ENCODE measurements around the gene NTRK2. TPM values are rescaled to one million over a fixed set of nuclear protein-coding genes. Genes with fewer than 3 reads are reported as not detected.

Gene NTRK2
- total RNA-seq, 1 experiment from 2014 or later, result not detected

DNA sequence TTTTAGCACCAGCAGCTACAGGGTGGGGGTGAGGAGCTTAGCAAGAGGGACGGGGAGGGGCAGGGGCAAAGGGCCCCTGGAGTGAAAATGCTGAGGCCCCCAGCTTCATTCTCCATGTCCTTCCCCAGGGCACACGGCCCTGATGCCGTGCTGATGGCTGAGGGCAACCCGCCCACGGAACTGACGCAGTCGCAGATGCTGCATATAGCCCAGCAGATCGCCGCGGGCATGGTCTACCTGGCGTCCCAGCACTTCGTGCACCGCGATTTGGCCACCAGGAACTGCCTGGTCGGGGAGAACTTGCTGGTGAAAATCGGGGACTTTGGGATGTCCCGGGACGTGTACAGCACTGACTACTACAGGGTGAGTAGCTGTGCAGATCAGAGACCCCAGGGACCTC lies 285.6 kb downstream of the NTRK2 start:
- Histone ChIP-seq H3K27me3 (ENCODE audit: insufficient read depth, low read length) (no peaks in the 10 kb centered on the region), H2AFZ (ENCODE audit: low read depth, low read length, poor library complexity, severe bottlenecking) (no peak overlapping the region), H4K20me1 (ENCODE audit: insufficient read depth) (no peaks in the 10 kb centered on the region), H3K4me3 (replicated peaks in 1 of 2; ENCODE audit: low read depth in 1 of 2, low read length in 2 of 2) (no peak overlapping the region), H3K79me2 (ENCODE audit: insufficient read depth, low read length) (no peaks in the 10 kb centered on the region), H3K9me2 (ENCODE audit: insufficient read depth) (no peaks in the 10 kb centered on the region), H3K4me1 (ENCODE audit: control insufficient read depth in 1 of 2, insufficient read depth in 2 of 2, low read length in 2 of 2) (0 out of 4 replicates have a peak, but pooled peaks cover 0 to 3% of the 10 kb centered on the region in 2 experiments), H3K4me2 (ENCODE audit: low read length) (no peak overlapping the region), H3K27ac (ENCODE audit: low read depth, low read length) (no peak overlapping the region), H3K9ac (ENCODE audit: low read length) (no peak overlapping the region), H3K36me3 (ENCODE audit: control insufficient read depth in 1 of 2, insufficient read depth in 2 of 2, low read length in 2 of 2) (no peaks in the 10 kb centered on the region), H3K9me3 (ENCODE audit: control insufficient read depth in 1 of 2, insufficient read depth in 1 of 2, low read depth in 1 of 2, low read length in 2 of 2) (no peaks in the 10 kb centered on the region)
- ChIA-PET POLR2A (no interaction called here), RAD21 (ENCODE audit: low non-redundant PET in 1 of 2, low total read pairs in 2 of 2, uncharacterized antibody in 2 of 2, unreplicated experiment in 2 of 2) (no interaction called here), CTCF (no interaction called here)
- TF ChIP-seq POLR2AphosphoS5 (IDR thresholded peaks at IDR 0.05; ENCODE audit: low read depth, low read length) (no peak), SP1 (IDR thresholded peaks at IDR 0.05; ENCODE audit: low read depth) (no peak), CEBPB (IDR thresholded peaks at IDR 0.05; ENCODE audit: low read depth) (no peak), ZNF274 (IDR thresholded peaks at IDR 0.05; ENCODE audit: low read depth, low read length) (no peak), EZH2 (IDR thresholded peaks at IDR 0.05) (no peak), FOSL1 (IDR thresholded peaks at IDR 0.05; ENCODE audit: low read depth) (no peak)
- BruUV-seq (replicated peaks), result no TSS peak
- no peak for ATAC-seq
- intact Hi-C loops (cut with micrococcal nuclease), result loop anchor here (2.0 to 10.0 kb wide), 3 partner anchors 258 to 660 kb away; no protein-coding TSS in a partner anchor
- DNase-seq (ENCODE audit: low read depth, low spot score), result no peak

DNA sequence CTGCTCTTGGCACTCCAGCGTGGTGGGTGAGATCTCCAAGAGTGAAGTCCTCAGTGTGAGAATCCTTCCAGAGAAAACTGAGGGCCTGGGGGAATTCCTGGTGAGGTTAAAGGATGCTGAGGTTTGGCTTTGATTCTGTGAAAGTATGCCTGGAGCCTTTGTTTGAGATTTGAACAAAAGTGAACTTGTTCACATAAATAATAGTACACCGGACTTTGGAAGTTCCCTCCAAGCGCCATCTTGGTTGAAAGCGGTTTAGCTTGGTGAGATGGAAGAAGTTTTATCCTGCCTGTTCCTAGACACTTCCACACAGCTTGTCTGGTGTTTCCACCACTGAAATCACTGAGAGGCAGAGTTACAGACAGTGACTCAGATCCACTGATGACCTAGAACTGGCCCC lies 286.4 kb downstream of the NTRK2 start:
- Histone ChIP-seq H4K20me1 (ENCODE audit: insufficient read depth) (no peaks in the 10 kb centered on the region), H3K79me2 (ENCODE audit: insufficient read depth, low read length) (no peaks in the 10 kb centered on the region), H3K4me1 (ENCODE audit: control insufficient read depth in 1 of 2, insufficient read depth in 2 of 2, low read length in 2 of 2) (0 out of 4 replicates have a peak, but pooled peaks cover 0 to 3% of the 10 kb centered on the region in 2 experiments), H3K9ac (ENCODE audit: low read length) (no peak overlapping the region), H3K27ac (ENCODE audit: low read depth, low read length) (no peak overlapping the region), H2AFZ (ENCODE audit: low read depth, low read length, poor library complexity, severe bottlenecking) (no peak overlapping the region), H3K9me2 (ENCODE audit: insufficient read depth) (no peaks in the 10 kb centered on the region), H3K27me3 (ENCODE audit: insufficient read depth, low read length) (no peaks in the 10 kb centered on the region; the same call in 1 of the 2 replicates), H3K36me3 (ENCODE audit: control insufficient read depth in 1 of 2, insufficient read depth in 2 of 2, low read length in 2 of 2) (no peaks in the 10 kb centered on the region), H3K4me2 (ENCODE audit: low read length) (no peak overlapping the region), H3K4me3 (replicated peaks in 1 of 2; ENCODE audit: low read depth in 1 of 2, low read length in 2 of 2) (no peak overlapping the region), H3K9me3 (ENCODE audit: control insufficient read depth in 1 of 2, insufficient read depth in 1 of 2, low read depth in 1 of 2, low read length in 2 of 2) (no peaks in the 10 kb centered on the region)
- ChIA-PET POLR2A (no interaction called here), CTCF (interaction anchor here (1.1 kb wide), 1 partner anchor 9 kb away, joined by 3 read pairs; no protein-coding TSS in a partner anchor), RAD21 (ENCODE audit: low non-redundant PET in 1 of 2, low total read pairs in 2 of 2, uncharacterized antibody in 2 of 2, unreplicated experiment in 2 of 2) (no interaction called here)
- TF ChIP-seq SP1 (IDR thresholded peaks at IDR 0.05; ENCODE audit: low read depth), result no peak
- TF ChIP-seq CBX3 (IDR thresholded peaks at IDR 0.05; ENCODE audit: low read depth), result no peak
- TF ChIP-seq YY1 (IDR thresholded peaks at IDR 0.05; ENCODE audit: extremely low read depth, insufficient replicate concordance, low read depth, low read length), result no peak
- no peak for TF ChIP-seq RAD21 (IDR thresholded peaks at IDR 0.05; ENCODE audit: low read depth)
- TF ChIP-seq, protein P1, sequence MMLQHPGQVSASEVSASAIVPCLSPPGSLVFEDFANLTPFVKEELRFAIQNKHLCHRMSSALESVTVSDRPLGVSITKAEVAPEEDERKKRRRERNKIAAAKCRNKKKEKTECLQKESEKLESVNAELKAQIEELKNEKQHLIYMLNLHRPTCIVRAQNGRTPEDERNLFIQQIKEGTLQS (IDR thresholded peaks at IDR 0.05), result no peak
- TF ChIP-seq, protein P2, sequence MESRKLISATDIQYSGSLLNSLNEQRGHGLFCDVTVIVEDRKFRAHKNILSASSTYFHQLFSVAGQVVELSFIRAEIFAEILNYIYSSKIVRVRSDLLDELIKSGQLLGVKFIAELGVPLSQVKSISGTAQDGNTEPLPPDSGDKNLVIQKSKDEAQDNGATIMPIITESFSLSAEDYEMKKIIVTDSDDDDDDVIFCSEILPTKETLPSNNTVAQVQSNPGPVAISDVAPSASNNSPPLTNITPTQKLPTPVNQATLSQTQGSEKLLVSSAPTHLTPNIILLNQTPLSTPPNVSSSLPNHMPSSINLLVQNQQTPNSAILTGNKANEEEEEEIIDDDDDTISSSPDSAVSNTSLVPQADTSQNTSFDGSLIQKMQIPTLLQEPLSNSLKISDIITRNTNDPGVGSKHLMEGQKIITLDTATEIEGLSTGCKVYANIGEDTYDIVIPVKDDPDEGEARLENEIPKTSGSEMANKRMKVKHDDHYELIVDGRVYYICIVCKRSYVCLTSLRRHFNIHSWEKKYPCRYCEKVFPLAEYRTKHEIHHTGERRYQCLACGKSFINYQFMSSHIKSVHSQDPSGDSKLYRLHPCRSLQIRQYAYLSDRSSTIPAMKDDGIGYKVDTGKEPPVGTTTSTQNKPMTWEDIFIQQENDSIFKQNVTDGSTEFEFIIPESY (IDR thresholded peaks at IDR 0.05; ENCODE audit: extremely low read depth, insufficient replicate concordance, low read length), result no peak
- TF ChIP-seq, protein P3, sequence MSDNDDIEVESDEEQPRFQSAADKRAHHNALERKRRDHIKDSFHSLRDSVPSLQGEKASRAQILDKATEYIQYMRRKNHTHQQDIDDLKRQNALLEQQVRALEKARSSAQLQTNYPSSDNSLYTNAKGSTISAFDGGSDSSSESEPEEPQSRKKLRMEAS (IDR thresholded peaks at IDR 0.05), result no peak
- TF ChIP-seq CEBPB (IDR thresholded peaks at IDR 0.05; ENCODE audit: low read depth), result no peak
- TF ChIP-seq EZH2 (IDR thresholded peaks at IDR 0.05), result no peak
- TF ChIP-seq EZH2phosphoT487 (IDR thresholded peaks at IDR 0.05; ENCODE audit: borderline replicate concordance), result no peak
- TF ChIP-seq, protein P4, sequence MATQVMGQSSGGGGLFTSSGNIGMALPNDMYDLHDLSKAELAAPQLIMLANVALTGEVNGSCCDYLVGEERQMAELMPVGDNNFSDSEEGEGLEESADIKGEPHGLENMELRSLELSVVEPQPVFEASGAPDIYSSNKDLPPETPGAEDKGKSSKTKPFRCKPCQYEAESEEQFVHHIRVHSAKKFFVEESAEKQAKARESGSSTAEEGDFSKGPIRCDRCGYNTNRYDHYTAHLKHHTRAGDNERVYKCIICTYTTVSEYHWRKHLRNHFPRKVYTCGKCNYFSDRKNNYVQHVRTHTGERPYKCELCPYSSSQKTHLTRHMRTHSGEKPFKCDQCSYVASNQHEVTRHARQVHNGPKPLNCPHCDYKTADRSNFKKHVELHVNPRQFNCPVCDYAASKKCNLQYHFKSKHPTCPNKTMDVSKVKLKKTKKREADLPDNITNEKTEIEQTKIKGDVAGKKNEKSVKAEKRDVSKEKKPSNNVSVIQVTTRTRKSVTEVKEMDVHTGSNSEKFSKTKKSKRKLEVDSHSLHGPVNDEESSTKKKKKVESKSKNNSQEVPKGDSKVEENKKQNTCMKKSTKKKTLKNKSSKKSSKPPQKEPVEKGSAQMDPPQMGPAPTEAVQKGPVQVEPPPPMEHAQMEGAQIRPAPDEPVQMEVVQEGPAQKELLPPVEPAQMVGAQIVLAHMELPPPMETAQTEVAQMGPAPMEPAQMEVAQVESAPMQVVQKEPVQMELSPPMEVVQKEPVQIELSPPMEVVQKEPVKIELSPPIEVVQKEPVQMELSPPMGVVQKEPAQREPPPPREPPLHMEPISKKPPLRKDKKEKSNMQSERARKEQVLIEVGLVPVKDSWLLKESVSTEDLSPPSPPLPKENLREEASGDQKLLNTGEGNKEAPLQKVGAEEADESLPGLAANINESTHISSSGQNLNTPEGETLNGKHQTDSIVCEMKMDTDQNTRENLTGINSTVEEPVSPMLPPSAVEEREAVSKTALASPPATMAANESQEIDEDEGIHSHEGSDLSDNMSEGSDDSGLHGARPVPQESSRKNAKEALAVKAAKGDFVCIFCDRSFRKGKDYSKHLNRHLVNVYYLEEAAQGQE (IDR thresholded peaks at IDR 0.05; ENCODE audit: low read depth), result no peak
- intact Hi-C loops (cut with micrococcal nuclease), result loop anchor here (2.0 to 10.0 kb wide), 3 partner anchors 259 to 659 kb away; no protein-coding TSS in a partner anchor
- ATAC-seq (no peak), DNase-seq (ENCODE audit: low read depth, low spot score) (no peak)
- BruUV-seq (replicated peaks), result no TSS peak

Measured in HCT116 (cell line).